HG03460 (cell line): ENCODE data around the gene NXPH4.

Experiments
- ATAC-seq: cut with Tn5 transposase; IDR thresholded peaks from one replicate; pipeline ENCODE4 v1.9.1; 2021; ENCODE audit not compliant: unreplicated experiment

Gene NXPH4

GRCh38 chr12:57230381-57231155 lies 14.0 kb downstream of the NXPH4 start:
- no peak for ATAC-seq

- no peak for ATAC-seq
Measured at GRCh38 chr12:57231276-57232021, 14.9 kb downstream of the NXPH4 start.

- ATAC-seq: no peak
Measured at GRCh38 chr12:57232156-57232756, 15.7 kb downstream of the NXPH4 start.

- ATAC-seq: no peak
Measured at GRCh38 chr12:57233357-57234232, 17.0 kb downstream of the NXPH4 start.

GRCh38 chr12:57234233-57234570 lies 17.6 kb downstream of the NXPH4 start:
- ATAC-seq: no peak

GRCh38 chr12:57234571-57235016 lies 18.0 kb downstream of the NXPH4 start:
- ATAC-seq: no peak

GRCh38 chr12:57235017-57235727 lies 18.6 kb downstream of the NXPH4 start:
- ATAC-seq: no peak

- ATAC-seq: no peak
Measured at GRCh38 chr12:57235728-57236131, 19.1 kb downstream of the NXPH4 start.

- ATAC-seq: no peak
Measured at GRCh38 chr12:57236201-57236924, 19.8 kb downstream of the NXPH4 start.

- no peak for ATAC-seq
Measured at GRCh38 chr12:57236925-57237595, 20.5 kb downstream of the NXPH4 start.

- ATAC-seq: no peak
Measured at GRCh38 chr12:57237596-57237931, 21.0 kb downstream of the NXPH4 start.

- no peak for ATAC-seq
Measured at GRCh38 chr12:57237932-57238853, 21.6 kb downstream of the NXPH4 start.

- ATAC-seq: peak; percentile 43
Measured at GRCh38 chr12:57238854-57239554, 22.4 kb downstream of the NXPH4 start.

- no peak for ATAC-seq
Measured at GRCh38 chr12:57239587-57240065, 23.0 kb downstream of the NXPH4 start.

GRCh38 chr12:57240066-57240921 lies 23.7 kb downstream of the NXPH4 start:
- ATAC-seq: no peak

- ATAC-seq: no peak
Measured at GRCh38 chr12:57240926-57241401, 24.4 kb downstream of the NXPH4 start.
